DND-41 (cell line): ENCODE measurements around the gene PRKCA.

Source experiments
- ATAC-seq: fragments of 200-7000 bp; cut with Tn5 transposase; 3 replicates; pipeline ENCODE4 v1.9.1; 2021; ENCODE audit warnings: low read depth; ENCODE audit not compliant: insufficient read depth
- DNase-seq: peaks from one replicate; pipeline ENCODE4 v3.0.0-alpha.2; 2020
- H2AFZ ChIP-seq: 2 replicates; pipeline ENCODE4 v1.6.0; 2012; ENCODE audit warnings: low read depth, low read length
- H3K27ac ChIP-seq: 2 replicates; pipeline ENCODE4 v1.5.1; 2012; ENCODE audit warnings: low read length, inconsistent platforms
- H3K27me3 ChIP-seq: fragments of 200-600 bp; sonication (generic); 2 replicates; pipeline ENCODE4 v1.6.0; 2012; ENCODE audit warnings: low read length, mild to moderate bottlenecking, inconsistent platforms; ENCODE audit not compliant: insufficient read depth, poor library complexity
- H3K36me3 ChIP-seq: 2 replicates; pipeline ENCODE4 v1.5.1; 2012; ENCODE audit warnings: low read length, inconsistent platforms; ENCODE audit not compliant: insufficient read depth
- H3K4me1 ChIP-seq: 2 replicates; pipeline ENCODE4 v1.5.1; 2012; ENCODE audit warnings: mild to moderate bottlenecking, low read length; ENCODE audit not compliant: insufficient read depth
- H3K4me2 ChIP-seq: 2 replicates; pipeline ENCODE4 v1.6.0; 2012; ENCODE audit warnings: mild to moderate bottlenecking, moderate library complexity, low read length, inconsistent platforms; ENCODE audit not compliant: insufficient read depth
- H3K4me3 ChIP-seq, 2 experiments: fragments of 200-600 bp in 1 of 2; shearing (Covaris generic) in 1 of 2; 2 replicates each; pipeline ENCODE4 v1.5.1; 2012 to 2016; ENCODE audit warnings: inconsistent platforms in 2 of 2, low read length in 2 of 2, mild to moderate bottlenecking in 2 of 2, low read depth in 1 of 2, moderate library complexity in 1 of 2
- H3K79me2 ChIP-seq: 2 replicates; pipeline ENCODE4 v1.6.0; 2012; ENCODE audit warnings: low read length, inconsistent platforms; ENCODE audit not compliant: insufficient read depth
- H3K9ac ChIP-seq: 2 replicates; pipeline ENCODE4 v1.6.0; 2012; ENCODE audit warnings: low read depth, mild to moderate bottlenecking, inconsistent platforms, low read length, moderate library complexity
- H3K9me3 ChIP-seq: 2 replicates; pipeline ENCODE4 v1.5.1; 2012; ENCODE audit warnings: low read length, moderate library complexity, mild to moderate bottlenecking, inconsistent platforms; ENCODE audit not compliant: insufficient read depth, severe bottlenecking
- H4K20me1 ChIP-seq: 2 replicates; pipeline ENCODE4 v1.6.0; 2012; ENCODE audit warnings: low read length; ENCODE audit not compliant: insufficient read depth
- CTCF ChIP-seq: IDR thresholded peaks from 2 replicates; pipeline ENCODE4 v1.5.1; 2012; ENCODE audit warnings: borderline replicate concordance, low read length, moderate library complexity, mild to moderate bottlenecking; ENCODE audit not compliant: poor library complexity, severe bottlenecking; ENCODE audit errors: extremely low read depth
- EZH2 ChIP-seq: IDR thresholded peaks from 3 replicates; pipeline ENCODE4 v1.6.1; 2012; ENCODE audit warnings: borderline replicate concordance, low read depth, mild to moderate bottlenecking, moderate library complexity, low read length, inconsistent platforms; ENCODE audit not compliant: severe bottlenecking

Gene PRKCA

DNA sequence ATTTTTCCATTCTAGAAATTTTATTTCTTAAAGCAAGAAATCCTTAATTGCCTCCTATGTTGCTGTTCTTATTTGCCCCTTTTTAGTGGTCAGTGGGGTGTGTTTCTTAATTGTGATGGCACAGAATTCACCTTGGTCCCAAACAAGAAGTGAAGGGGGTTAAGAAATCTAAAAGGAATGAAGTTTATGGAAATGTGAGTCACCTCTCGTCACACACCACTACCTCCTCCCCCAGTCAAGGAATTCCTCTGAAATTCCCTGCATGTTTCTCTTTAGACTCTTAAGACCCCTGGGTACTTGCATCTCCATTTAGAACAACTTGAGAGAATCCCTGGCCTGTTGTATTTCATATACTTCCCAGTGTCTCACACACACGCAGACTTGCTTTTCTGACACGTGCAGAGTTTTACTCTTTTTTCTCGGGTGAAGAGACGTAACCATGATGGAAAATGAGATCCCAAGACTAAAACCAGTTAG, 247.4 kb downstream of the PRKCA start:
- H4K20me1 ChIP-seq, result no peaks in the 10 kb centered on the region; the same call in 1 of the 2 replicates
- H2AFZ ChIP-seq, result no peak overlapping the region
- H3K9ac ChIP-seq, result no peak overlapping the region
- 0 out of 2 replicates have a peak overlapping the region, but pooled peaks have one; percentile 11 for H3K27ac ChIP-seq
- H3K4me1 ChIP-seq, result peaks cover 29% of the 10 kb centered on the region
- TF ChIP-seq EZH2, result no peak
- TF ChIP-seq CTCF, result no peak
- no peak for DNase-seq
- no peaks in the 10 kb centered on the region for H3K36me3 ChIP-seq
- ATAC-seq, result no peak
- H3K27me3 ChIP-seq, result no peaks in the 10 kb centered on the region
- no peak overlapping the region for H3K4me3 ChIP-seq
- H3K79me2 ChIP-seq, result peaks cover 22% of the 10 kb centered on the region
- H3K9me3 ChIP-seq, result peaks cover 8% of the 10 kb centered on the region
- H3K4me2 ChIP-seq, result no peak overlapping the region

DNA sequence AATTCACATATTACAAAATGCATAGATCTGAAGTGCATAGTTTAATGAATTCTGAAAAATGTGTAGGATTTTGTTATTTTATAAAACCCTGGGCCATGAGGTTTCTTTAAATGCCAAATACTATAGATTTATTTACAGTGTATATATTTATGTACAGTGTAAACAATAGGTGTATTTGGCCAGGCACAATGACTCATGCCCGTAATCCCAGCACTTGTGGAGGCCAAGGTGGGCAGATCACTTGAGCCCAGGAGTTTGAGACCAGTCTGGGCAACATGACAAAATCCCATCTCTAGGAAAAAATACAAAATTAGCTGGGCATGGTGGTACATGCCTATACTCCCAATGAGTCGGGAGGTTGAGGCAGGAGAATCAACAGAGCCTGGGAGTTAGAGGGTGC, 249.4 kb downstream of the PRKCA start:
- H3K4me2 ChIP-seq, result no peak overlapping the region
- ATAC-seq, result no peak
- DNase-seq, result no peak

GRCh38 chr17:66552371-66552770, 250.0 kb downstream of the PRKCA start:
- no peak for DNase-seq
- H3K79me2 ChIP-seq, result peaks cover 16% of the 10 kb centered on the region

More for the DNA sequence above, 249.4 kb downstream of the PRKCA start:
- peaks cover 22% of the 10 kb centered on the region for H3K4me1 ChIP-seq
- TF ChIP-seq EZH2, result no peak
- no peak for TF ChIP-seq CTCF
- H3K27ac ChIP-seq, result no peak overlapping the region
- H3K9me3 ChIP-seq, result no peaks in the 10 kb centered on the region
- H3K36me3 ChIP-seq, result no peaks in the 10 kb centered on the region
- no peaks in the 10 kb centered on the region for H3K27me3 ChIP-seq
- peaks cover 22% of the 10 kb centered on the region for H3K79me2 ChIP-seq
- no peaks in the 10 kb centered on the region; the same call in 1 of the 2 replicates for H4K20me1 ChIP-seq
- H3K9ac ChIP-seq, result no peak overlapping the region
- H3K4me3 ChIP-seq, result no peak overlapping the region
- H2AFZ ChIP-seq, result no peak overlapping the region

More at GRCh38 chr17:66552371-66552770, 250.0 kb downstream of the PRKCA start:
- no peaks in the 10 kb centered on the region for H3K36me3 ChIP-seq
- no peak overlapping the region for H2AFZ ChIP-seq
- ATAC-seq, result no peak
- TF ChIP-seq EZH2, result no peak
- no peak for TF ChIP-seq CTCF
- H3K4me2 ChIP-seq, result no peak overlapping the region
- no peak overlapping the region for H3K27ac ChIP-seq
- no peaks in the 10 kb centered on the region for H3K9me3 ChIP-seq
- H3K4me1 ChIP-seq, result peaks cover 17% of the 10 kb centered on the region
- H3K9ac ChIP-seq, result no peak overlapping the region
- H3K27me3 ChIP-seq, result no peaks in the 10 kb centered on the region
- no peak overlapping the region for H3K4me3 ChIP-seq
- H4K20me1 ChIP-seq, result no peaks in the 10 kb centered on the region; the same call in 1 of the 2 replicates
